Stimulated activated CD8-positive, alpha-beta memory T cell treated with anti-CD3 and anti-CD28 coated beads, Interleukin-15, amount 100 ng/mL, for 24 hours (primary cell): Measurements from ENCODE around the gene ALAD.
"Not testable (repeated sequence)": the region's sequence is repeated elsewhere in the genome, so short reads cannot be mapped to it uniquely, and the experiment has no call there.

Experiments used
- DNase-seq: peaks from one replicate; pipeline ENCODE4 v3.0.0-alpha.2; 2020; ENCODE audit warnings: low read depth

The ALAD gene

GRCh38 chr9:113373676-113374392 lies 27.2 kb downstream of the ALAD start:
- no peak for DNase-seq

GRCh38 chr9:113373256-113373655 lies 27.8 kb downstream of the ALAD start:
- no peak for DNase-seq

DNA sequence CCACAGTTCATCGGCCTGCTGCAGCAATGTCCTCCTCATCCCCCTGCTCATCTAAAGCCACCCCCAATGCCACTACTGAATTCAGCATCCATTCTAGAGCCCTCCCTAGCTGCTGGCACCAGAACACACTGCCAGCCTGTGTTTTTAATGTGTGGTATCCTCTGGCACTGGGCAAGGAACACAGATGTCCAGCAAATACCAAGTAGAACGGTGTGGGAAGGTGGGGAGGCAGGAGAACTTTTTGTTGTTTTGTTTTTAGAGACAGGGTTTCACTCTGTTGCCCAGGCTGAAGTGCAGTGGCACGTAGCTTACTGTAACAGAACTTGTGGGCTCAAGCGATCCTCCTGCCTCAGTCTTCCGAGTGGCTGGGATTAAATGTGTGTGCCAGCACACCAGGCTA lies 29.0 kb downstream of the ALAD start:
- DNase-seq = no peak

GRCh38 chr9:113370806-113371325 lies 30.2 kb downstream of the ALAD start:
- DNase-seq = no peak

DNA sequence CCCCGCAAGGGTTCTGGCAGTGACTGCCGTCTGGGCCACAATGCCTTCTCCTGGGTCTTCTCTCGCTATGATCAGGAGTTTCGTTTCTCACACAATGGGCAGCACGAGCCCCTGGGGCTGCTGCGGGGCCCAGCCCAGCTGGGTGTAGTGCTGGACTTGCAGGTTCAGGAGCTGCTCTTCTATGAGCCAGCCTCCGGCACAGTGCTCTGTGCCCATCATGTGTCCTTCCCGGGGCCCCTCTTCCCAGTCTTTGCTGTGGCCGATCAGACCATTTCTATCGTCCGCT lies 31.3 kb downstream of the ALAD start:
- no peak for DNase-seq

GRCh38 chr9:113368982-113369854 lies 31.9 kb downstream of the ALAD start:
- DNase-seq = no peak

- DNase-seq = no peak
Measured at GRCh38 chr9:113368348-113368981, 32.6 kb downstream of the ALAD start.

- DNase-seq = not testable (repeated sequence)
Measured at GRCh38 chr9:113365652-113366051, 35.4 kb downstream of the ALAD start.

DNA sequence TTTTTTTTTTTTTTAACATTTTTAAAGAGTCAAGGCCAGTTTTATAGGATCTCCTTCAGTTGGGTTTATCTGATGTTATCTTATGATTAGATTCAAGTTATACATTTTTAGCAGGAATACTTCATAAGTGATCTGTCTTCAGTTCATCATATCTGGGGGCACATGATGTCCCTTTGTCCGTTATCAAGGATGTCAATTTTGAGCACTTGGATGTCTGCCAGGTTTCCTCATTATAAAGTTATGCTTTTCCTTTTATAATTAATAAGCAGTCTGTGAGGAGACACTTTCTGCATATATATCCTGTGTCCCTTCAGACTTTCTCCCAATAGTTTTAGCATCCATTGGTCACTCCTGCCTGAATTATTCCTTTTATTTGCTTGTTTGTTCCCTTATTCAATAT lies 36.1 kb downstream of the ALAD start:
- no peak for DNase-seq

DNA sequence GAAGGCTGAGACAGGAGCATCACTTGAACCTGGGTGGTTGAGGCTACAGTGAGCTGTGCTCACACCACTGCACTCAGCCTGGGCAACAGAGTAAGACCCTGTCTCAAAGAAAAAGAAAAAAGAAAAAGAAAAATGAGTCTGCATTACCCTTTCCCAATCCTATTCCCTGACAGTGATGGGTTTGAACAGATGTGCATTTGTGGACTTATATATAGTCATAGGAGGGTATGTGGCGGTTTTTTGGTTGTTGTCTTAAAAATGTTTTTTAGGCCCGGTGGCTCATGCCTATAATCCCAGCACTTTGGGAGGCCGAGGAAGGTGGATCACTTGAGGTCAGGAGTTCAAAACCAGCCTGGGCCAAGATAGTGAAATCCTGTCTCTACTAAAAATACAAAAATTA lies 37.7 kb downstream of the ALAD start:
- no peak for DNase-seq

DNA sequence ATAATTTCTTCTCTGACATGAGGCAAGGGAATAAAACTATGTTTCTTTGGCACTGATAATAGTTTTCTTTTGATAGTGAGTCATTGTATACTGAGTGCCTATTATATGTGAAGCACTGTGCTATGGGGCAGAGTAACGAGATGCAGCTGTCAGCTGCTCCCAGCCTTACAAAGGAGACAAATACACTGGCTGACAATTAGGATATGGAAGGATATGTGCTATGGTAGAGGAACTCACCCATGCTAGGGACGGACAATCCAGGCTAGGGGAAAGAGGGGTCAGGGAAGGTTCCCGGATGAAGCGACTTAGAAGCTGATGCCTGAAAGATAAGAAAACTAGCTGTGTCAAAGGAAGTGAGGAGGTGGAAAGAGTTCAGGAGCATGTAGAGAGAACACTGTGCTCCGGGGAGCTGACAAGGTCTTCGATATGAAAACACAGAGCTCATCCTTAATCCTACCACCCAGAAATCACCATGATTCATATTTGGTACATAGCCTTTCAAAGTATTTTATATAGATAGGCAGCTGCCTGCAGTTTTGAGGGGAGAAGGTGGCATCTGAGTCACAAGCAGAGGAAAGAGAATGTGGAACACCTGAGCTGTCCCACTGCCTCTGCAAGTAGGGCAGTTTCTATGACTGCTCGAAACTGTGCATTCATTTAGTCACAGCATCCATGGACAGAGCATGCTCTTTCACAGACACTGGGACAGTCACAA lies 39.6 kb downstream of the ALAD start:
- no peak for DNase-seq

GRCh38 chr9:113360242-113360842 lies 40.7 kb downstream of the ALAD start:
- no peak for DNase-seq

- no peak for DNase-seq
Measured at GRCh38 chr9:113359385-113359784, 41.7 kb downstream of the ALAD start.

DNA sequence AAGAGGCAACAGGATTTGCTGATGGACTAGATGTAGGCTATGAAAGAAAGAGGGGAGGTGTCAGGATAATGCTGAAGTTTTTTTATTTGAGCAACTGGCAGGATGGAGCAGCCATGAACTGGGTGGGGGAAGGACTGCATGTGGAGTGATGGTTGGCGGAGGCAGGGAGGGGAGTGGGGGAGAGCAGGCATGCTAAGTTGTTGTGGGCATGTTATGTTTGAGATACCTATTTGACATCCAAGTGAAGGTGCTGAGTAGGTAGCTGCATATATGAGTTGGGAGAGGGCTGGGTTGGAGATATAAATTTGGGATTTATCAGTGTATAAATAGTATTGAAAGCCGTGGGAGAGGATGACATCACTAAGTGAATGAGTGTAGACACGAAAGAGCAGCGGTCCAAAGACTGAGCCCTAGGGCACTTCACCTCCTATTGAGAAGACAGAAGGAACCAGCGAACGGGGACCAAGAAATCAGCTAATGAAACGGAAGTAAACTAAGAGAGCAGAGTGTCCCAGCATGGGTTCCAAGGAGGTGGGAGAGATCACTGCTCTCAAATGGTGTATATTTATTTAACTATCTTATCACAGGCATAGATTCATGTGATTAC lies 44.3 kb downstream of the ALAD start:
- DNase-seq = no peak

- DNase-seq = no peak
Measured at GRCh38 chr9:113355040-113355596, 46.0 kb downstream of the ALAD start.

GRCh38 chr9:113352411-113352810 lies 48.7 kb downstream of the ALAD start:
- DNase-seq = no peak

DNA sequence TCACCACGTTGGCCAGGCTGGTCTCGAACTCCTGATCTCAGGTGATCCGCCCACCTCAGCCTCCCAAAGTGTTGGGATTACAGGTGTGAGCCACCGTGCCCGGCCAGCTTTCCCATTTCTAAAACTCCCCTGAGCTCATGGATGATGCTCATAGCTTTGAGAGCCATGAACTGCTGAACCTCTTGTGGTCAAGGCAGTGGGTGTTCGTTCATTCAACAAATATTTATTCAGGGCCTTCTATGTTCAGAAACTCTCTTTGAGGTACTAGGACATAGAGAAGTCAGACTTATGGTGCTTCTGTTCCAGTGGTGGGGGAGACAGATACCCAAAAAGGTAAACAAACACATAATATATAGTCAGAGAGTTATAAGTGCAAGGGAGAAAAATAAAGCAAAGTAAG lies 49.1 kb downstream of the ALAD start:
- no peak for DNase-seq

- no peak for DNase-seq
Measured at GRCh38 chr9:113350937-113351336, 50.1 kb downstream of the ALAD start.

DNA sequence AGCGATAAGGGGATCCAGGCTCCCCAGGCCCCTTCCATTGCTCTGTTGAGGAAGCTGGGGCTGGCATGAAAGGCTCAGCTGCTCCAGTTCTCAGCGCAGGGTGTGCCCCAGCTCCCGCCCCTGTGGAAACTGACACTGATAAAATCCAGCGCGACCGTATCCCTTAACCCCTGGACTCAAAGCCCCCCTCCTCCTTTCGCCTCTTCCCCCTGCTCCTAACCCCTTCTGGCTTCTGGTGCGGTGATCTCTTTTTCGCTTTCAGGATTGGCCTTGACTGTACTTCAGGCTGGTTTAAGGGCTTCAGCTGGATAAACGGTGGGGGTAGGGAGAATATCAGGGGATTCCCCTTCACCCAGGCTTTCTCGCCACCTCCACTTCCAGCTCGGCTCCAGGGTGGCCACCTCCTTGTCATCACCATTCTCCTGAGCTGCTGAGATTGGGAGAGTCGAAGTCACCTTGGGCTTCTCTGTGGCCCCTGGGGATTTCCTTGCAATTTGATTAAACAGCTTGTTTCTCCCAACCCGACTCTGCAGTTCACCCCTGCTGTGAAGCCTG lies 50.9 kb downstream of the ALAD start:
- DNase-seq = no peak

- no peak for DNase-seq
Measured at GRCh38 chr9:113349445-113350094, 51.5 kb downstream of the ALAD start, which contains the start of gene BSPRY. BSPRY (plus strand) TSS chr9:113349541; CDS start chr9:113349580, 39 bp downstream.
